HG03432 (cell line): ENCODE data around the gene TACSTD2.
"Not testable (repeated sequence)": the region's sequence is repeated elsewhere in the genome, so short reads cannot be mapped to it uniquely, and the experiment has no call there.

Experiments
- ATAC-seq: cut with Tn5 transposase; IDR thresholded peaks from one replicate; pipeline ENCODE4 v1.9.1; 2021; ENCODE audit warnings: mild to moderate bottlenecking, moderate library complexity; ENCODE audit not compliant: unreplicated experiment

Gene TACSTD2

GRCh38 chr1:58576727-58577653 lies at the start of gene TACSTD2:
Gene TACSTD2, minus strand, starts transcription at chr1:58577252. Its CDS starts 96 bp downstream, at chr1:58577156.
- ATAC-seq = no peak

GRCh38 chr1:58626293-58626692 lies 49.2 kb upstream of the TACSTD2 start:
- ATAC-seq = no peak

- not testable (repeated sequence) for ATAC-seq
Measured at GRCh38 chr1:58623259-58623658, 46.2 kb upstream of the TACSTD2 start.

GRCh38 chr1:58622571-58622970 lies 45.5 kb upstream of the TACSTD2 start:
- no peak for ATAC-seq

GRCh38 chr1:58621391-58621790 lies 44.3 kb upstream of the TACSTD2 start:
- no peak for ATAC-seq

GRCh38 chr1:58620926-58621325 lies 43.9 kb upstream of the TACSTD2 start:
- no peak for ATAC-seq

- no peak for ATAC-seq
Measured at GRCh38 chr1:58620259-58620658, 43.2 kb upstream of the TACSTD2 start.

GRCh38 chr1:58619286-58620054 lies 42.4 kb upstream of the TACSTD2 start:
- no peak for ATAC-seq

- no peak for ATAC-seq
Measured at GRCh38 chr1:58618303-58618702, 41.3 kb upstream of the TACSTD2 start.

- no peak for ATAC-seq
Measured at GRCh38 chr1:58611861-58612385, 34.9 kb upstream of the TACSTD2 start.

- ATAC-seq = no peak
Measured at GRCh38 chr1:58608945-58609344, 31.9 kb upstream of the TACSTD2 start.

- ATAC-seq = no peak
Measured at GRCh38 chr1:58608297-58608696, 31.2 kb upstream of the TACSTD2 start.

GRCh38 chr1:58607391-58607790 lies 30.3 kb upstream of the TACSTD2 start:
- no peak for ATAC-seq

GRCh38 chr1:58601921-58602320 lies 24.9 kb upstream of the TACSTD2 start:
- ATAC-seq = not testable (repeated sequence)

- no peak for ATAC-seq
Measured at GRCh38 chr1:58597996-58598395, 20.9 kb upstream of the TACSTD2 start.

- no peak for ATAC-seq
Measured at GRCh38 chr1:58597076-58597475, 20.0 kb upstream of the TACSTD2 start.

- no peak for ATAC-seq
Measured at GRCh38 chr1:58596631-58597052, 19.6 kb upstream of the TACSTD2 start.

- ATAC-seq = no peak
Measured at GRCh38 chr1:58594546-58594945, 17.5 kb upstream of the TACSTD2 start.

- ATAC-seq = no peak
Measured at GRCh38 chr1:58592522-58593134, 15.6 kb upstream of the TACSTD2 start.

GRCh38 chr1:58591806-58592205 lies 14.8 kb upstream of the TACSTD2 start:
- ATAC-seq = no peak

- no peak for ATAC-seq
Measured at GRCh38 chr1:58590019-58590418, 13.0 kb upstream of the TACSTD2 start.
